Midbrain (tissue), 1 donor: ENCODE data around the gene GPANK1.

ENCODE experiments used
- DNase-seq: peaks from one replicate; lab custom pipeline; 2025; lab: John Stamatoyannopoulos, UW

GPANK1 gene

GRCh38 chr6:31617010-31617409 is 47.8 kb downstream of the GPANK1 start:
- no peak for DNase-seq

DNA sequence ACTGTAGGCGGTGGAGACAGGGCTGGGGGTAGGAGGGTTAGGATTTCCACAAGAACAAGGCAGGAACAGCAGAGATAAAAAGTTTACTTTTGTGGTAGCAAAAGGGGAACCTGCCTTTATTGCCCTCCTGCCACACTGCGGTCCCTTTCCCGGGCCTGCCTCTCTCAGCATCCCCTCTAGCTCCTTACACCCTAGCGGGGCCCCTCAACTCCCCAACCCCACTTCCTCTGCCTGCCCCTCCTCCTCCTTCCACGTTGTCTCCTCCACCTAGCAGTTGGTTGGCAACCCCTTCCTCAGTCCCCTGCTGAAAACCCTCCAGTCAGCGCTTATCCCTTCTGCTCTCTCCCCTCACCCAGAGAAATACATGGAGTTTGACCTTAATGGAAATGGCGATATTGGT is 49.0 kb downstream of the GPANK1 start:
- DNase-seq = no peak

- peak; percentile 16 for DNase-seq
These were observed 49.9 kb downstream of the GPANK1 start, which contains the start of gene AIF1 for GRCh38 chr6:31614684-31615578. AIF1 (plus strand) TSS chr6:31615234; CDS start chr6:31615330, 96 bp downstream.

DNA sequence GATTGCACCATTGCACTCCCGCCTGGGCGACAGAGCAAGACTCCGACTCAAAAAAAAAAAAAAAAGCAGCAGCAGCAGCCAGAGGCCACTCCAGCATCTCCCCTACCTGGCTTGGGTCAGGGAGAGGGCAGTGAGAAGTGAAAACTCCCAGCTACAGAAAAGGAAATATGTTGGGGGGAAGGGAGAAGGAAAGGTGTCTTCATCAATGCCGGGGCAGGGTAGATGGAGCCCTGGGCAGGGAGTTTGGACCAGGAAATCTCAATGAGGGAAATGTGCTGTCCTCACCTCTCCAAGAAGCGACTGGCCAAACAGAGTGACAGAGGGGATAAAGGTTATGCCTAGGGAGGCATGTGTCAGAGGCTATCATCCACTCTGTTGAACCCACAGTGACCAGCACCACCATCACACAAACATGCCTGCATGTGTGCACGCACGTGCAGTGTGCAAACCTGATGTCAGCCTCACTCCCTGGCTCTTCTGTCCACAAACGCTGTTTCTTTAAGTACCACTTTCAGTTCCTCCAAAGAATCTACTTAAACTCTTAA is 50.6 kb downstream of the GPANK1 start:
- peak; percentile 13 for DNase-seq
